Natural killer cell (primary cell): Measurements from ENCODE around the gene CD14. TPM values are rescaled to one million over a fixed set of nuclear protein-coding genes. Genes with fewer than 3 reads are reported as not detected.
A peak's percentile ranks its signal among the peaks of the same experiment; 100 is the strongest.

Experiments used
- ATAC-seq, 3 donors: fragments of 150-1000 bp in 2 of 3; fragments of 200-7000 bp in 1 of 3; cut with Tn5 transposase; 1 replicate in 1 of 3; 2 replicates in 2 of 3; pipeline ENCODE4 v1.10.0; 2021; ENCODE audit warnings: mild to moderate bottlenecking in 2 of 3, moderate library complexity in 2 of 3
- DNase-seq, 2 donors: peaks; one replicate each; pipeline versions ENCODE4 v3.0.0 to v3.0.0-alpha.2; 2013 to 2021; ENCODE audit warnings: mixed read lengths in 1 of 2
- H3K27ac ChIP-seq: one replicate; pipeline ENCODE4 v1.5.1; 2013; ENCODE audit warnings: mild to moderate bottlenecking, low read length
- H3K27me3 ChIP-seq: one replicate; pipeline ENCODE4 v1.6.1; 2013; ENCODE audit warnings: low read length; ENCODE audit not compliant: control insufficient read depth, insufficient read depth
- H3K36me3 ChIP-seq: one replicate; pipeline ENCODE4 v1.6.1; 2013; ENCODE audit warnings: low read length; ENCODE audit not compliant: control insufficient read depth, insufficient read depth
- H3K4me1 ChIP-seq: one replicate; pipeline ENCODE4 v1.6.1; 2013; ENCODE audit warnings: low read length; ENCODE audit not compliant: control insufficient read depth, insufficient read depth
- H3K4me3 ChIP-seq: one replicate; pipeline ENCODE4 v1.5.1; 2013; ENCODE audit warnings: low read length
- H3K9me3 ChIP-seq: one replicate; pipeline ENCODE4 v1.6.1; 2013; ENCODE audit warnings: low read length; ENCODE audit not compliant: control insufficient read depth, insufficient read depth
- H3K27ac Mint-ChIP-seq, 2 donors: one replicate each; pipeline ENCODE4 v1.8.0; 2022; ENCODE audit warnings: mild to moderate bottlenecking in 2 of 2, mixed read lengths in 2 of 2, moderate library complexity in 1 of 2
- H3K27me3 Mint-ChIP-seq, 2 donors: one replicate each; pipeline ENCODE4 v1.8.0; 2022; ENCODE audit warnings: low read depth in 2 of 2, mixed read lengths in 2 of 2
- H3K36me3 Mint-ChIP-seq: one replicate; pipeline ENCODE4 v1.8.0; 2022; ENCODE audit warnings: mixed read lengths
- H3K4me1 Mint-ChIP-seq, 2 donors: one replicate each; pipeline ENCODE4 v1.8.0; 2022; ENCODE audit warnings: mixed read lengths in 2 of 2
- H3K4me3 Mint-ChIP-seq: one replicate; pipeline ENCODE4 v1.8.0; 2022; ENCODE audit warnings: mild to moderate bottlenecking, moderate library complexity, mixed read lengths
- H3K9me3 Mint-ChIP-seq, 2 donors: one replicate each; pipeline ENCODE4 v1.8.0; 2022; ENCODE audit warnings: mixed read lengths in 2 of 2
- WGBS: methylation state at CpG from one replicate; pipeline ENCODE4 v1.1.7; 2013; ENCODE audit warnings: missing lambda C conversion rate; ENCODE audit not compliant: insufficient coverage; 5-methylcytosine and 5-hydroxymethylcytosine counted together
- intact Hi-C: fragments of 100-400 bp; cut with micrococcal nuclease; formaldehyde crosslinking; loops from one replicate; pipeline ENCODE4 v1.14.2; 2022
- total RNA-seq, 4 donors: library from RNA; stranded (reverse); fragments of 120-200 nt in 1 of 4; gene quantifications; one replicate each; pipeline versions ENCODE4 v1.2.3 to v1.2.4, GENCODE V29; 2013 to 2022
- TF ChIP-seq, protein P1 (sequence below): fragments of 200-600 bp; IDR thresholded peaks from one replicate; pipeline ENCODE4 v1.8.0; 2022; ENCODE audit warnings: antibody characterized with exemption

The CD14 gene
- total RNA-seq, 3 donors from 2014 or later (not counting 1 experiment from before 2014, with no cell fraction given) = 1.4 to 15.9 (median 7.0) TPM

DNA sequence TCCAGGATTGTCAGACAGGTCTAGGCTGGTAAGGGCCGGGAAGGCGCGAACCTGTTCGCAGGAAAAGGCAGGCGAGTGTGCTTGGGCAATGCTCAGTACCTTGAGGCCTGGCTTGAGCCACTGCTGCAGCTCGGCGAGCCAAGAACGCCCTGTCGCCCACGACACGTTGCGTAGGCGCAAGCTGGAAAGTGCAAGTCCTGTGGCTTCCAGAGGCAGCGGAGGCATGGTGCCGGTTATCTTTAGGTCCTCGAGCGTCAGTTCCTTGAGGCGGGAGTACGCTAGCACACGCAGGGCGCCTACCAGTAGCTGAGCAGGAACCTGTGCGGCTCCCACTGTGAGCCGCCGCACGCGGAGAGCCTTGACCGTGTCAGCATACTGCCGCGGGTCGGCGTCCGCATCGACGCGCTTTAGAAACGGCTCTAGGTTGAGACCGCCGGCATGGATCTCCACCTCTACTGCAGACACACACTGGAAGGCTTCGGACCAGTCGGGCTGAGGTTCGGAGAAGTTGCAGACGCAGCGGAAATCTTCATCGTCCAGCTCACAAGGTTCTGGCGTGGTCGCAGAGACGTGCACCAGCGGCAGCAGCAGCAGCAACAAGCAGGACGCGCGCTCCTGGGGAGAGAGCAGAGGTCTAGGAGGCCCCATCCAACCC, 482 bp downstream of the CD14 start:
- WGBS = 2% methylated on average over 51 of the region's 51 CpGs
- H3K9me3 Mint-ChIP-seq = no peaks in the 10 kb centered on the region

DNA sequence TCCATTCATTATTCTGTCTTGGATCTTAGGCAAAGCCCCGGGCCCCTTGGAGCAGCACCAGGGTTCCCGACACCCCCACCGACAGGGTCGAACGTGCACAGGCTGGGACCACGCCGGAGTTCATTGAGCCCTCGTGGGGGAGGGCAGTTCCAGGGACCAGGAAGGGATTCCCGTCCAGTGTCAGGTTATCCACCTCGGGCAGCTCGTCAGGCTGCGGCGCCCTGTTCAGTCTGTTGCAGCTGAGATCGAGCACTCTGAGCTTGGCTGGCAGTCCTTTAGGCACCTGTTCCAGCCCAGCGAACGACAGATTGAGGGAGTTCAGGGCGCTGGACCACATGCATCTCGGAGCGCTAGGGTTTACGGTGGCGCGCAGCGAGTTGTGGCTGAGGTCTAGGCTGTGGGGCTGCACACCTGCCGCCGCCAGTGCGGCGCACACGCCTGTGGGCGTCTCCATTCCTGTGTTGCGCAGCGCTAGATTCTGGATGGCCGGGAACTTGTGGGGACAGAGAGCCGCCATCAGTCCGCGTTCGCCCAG, 1.1 kb downstream of the CD14 start:
- H3K4me1 ChIP-seq = peaks cover 18% of the 10 kb centered on the region
- ATAC-seq (peak; percentile 25 to 49 (median 39)), DNase-seq (peak in 1 of 2 donors; percentile 66)
- H3K9me3 Mint-ChIP-seq = no peaks in the 10 kb centered on the region
- H3K9me3 ChIP-seq = no peaks in the 10 kb centered on the region
- H3K4me1 Mint-ChIP-seq = peaks cover 14 to 26% of the 10 kb centered on the region in 2 donors
- H3K27ac ChIP-seq = peak overlapping the region; percentile 11
- no peaks in the 10 kb centered on the region for H3K36me3 Mint-ChIP-seq
- peak overlapping the region in 1 of 2 donors; percentile 72 for H3K27ac Mint-ChIP-seq
- 18% methylated on average over 36 of the region's 36 CpGs for WGBS
- peak overlapping the region; percentile 61 for H3K4me3 ChIP-seq
- intact Hi-C loops = no loop called here
- peaks cover 4% of the 10 kb centered on the region for H3K27me3 ChIP-seq
- peak overlapping the region; percentile 91 for H3K4me3 Mint-ChIP-seq
- TF ChIP-seq, protein P1, sequence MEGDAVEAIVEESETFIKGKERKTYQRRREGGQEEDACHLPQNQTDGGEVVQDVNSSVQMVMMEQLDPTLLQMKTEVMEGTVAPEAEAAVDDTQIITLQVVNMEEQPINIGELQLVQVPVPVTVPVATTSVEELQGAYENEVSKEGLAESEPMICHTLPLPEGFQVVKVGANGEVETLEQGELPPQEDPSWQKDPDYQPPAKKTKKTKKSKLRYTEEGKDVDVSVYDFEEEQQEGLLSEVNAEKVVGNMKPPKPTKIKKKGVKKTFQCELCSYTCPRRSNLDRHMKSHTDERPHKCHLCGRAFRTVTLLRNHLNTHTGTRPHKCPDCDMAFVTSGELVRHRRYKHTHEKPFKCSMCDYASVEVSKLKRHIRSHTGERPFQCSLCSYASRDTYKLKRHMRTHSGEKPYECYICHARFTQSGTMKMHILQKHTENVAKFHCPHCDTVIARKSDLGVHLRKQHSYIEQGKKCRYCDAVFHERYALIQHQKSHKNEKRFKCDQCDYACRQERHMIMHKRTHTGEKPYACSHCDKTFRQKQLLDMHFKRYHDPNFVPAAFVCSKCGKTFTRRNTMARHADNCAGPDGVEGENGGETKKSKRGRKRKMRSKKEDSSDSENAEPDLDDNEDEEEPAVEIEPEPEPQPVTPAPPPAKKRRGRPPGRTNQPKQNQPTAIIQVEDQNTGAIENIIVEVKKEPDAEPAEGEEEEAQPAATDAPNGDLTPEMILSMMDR = no peak
- no peaks in the 10 kb centered on the region for H3K36me3 ChIP-seq
- peaks cover 13 to 26% of the 10 kb centered on the region in 2 donors for H3K27me3 Mint-ChIP-seq

More for the DNA sequence above, 482 bp downstream of the CD14 start:
- DNase-seq (peak in 1 of 2 donors; percentile 75), ATAC-seq (peak; percentile 74 to 85 (median 78))
- Mint-ChIP-seq H3K27ac (peak overlapping the region in 1 of 2 donors; percentile 72), H3K4me1 (peaks cover 14 to 26% of the 10 kb centered on the region in 2 donors), H3K27me3 (peaks cover 11 to 20% of the 10 kb centered on the region in 2 donors), H3K4me3 (peak overlapping the region; percentile 91), H3K36me3 (no peaks in the 10 kb centered on the region)
- TF ChIP-seq, protein P1 = no peak
- intact Hi-C loops = no loop called here
- peaks cover 4% of the 10 kb centered on the region for H3K27me3 ChIP-seq
- H3K9me3 ChIP-seq = no peaks in the 10 kb centered on the region
- H3K4me1 ChIP-seq = peaks cover 18% of the 10 kb centered on the region
- H3K4me3 ChIP-seq = peak overlapping the region; percentile 61
- H3K36me3 ChIP-seq = no peaks in the 10 kb centered on the region
- H3K27ac ChIP-seq = peak overlapping the region; percentile 41

DNA sequence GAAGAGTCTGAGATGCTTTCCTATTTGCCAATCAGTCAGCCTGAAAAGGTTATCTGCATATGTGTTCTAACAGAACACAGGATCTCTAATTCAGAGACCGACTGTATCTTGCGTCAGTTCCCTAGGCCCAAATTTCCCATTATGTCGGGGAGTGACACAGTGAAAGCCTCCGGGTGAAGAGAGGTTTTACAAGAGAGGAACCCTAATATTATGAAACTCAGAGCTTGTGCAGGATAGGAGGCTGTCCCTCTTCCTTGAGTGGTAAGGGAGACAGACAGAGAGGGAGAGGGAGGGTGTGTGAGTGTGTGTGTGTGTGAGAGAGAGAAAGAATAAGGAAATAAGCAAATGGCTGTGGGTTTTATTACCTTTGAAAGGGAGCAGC, 1.9 kb downstream of the CD14 start:
- Histone ChIP-seq H3K4me3 (peak overlapping the region; percentile 61), H3K36me3 (no peaks in the 10 kb centered on the region), H3K27me3 (peaks cover 4% of the 10 kb centered on the region), H3K9me3 (no peaks in the 10 kb centered on the region), H3K27ac (no peak overlapping the region), H3K4me1 (peaks cover 18% of the 10 kb centered on the region)
- DNase-seq (no peak), ATAC-seq (peak in 1 of 3 donors; percentile 12)
- TF ChIP-seq, protein P1 = no peak
- intact Hi-C loops = no loop called here
- Mint-ChIP-seq H3K27me3 (peaks cover 15 to 30% of the 10 kb centered on the region in 2 donors), H3K36me3 (no peaks in the 10 kb centered on the region), H3K9me3 (no peaks in the 10 kb centered on the region), H3K27ac (no peak overlapping the region), H3K4me3 (peak overlapping the region; percentile 69), H3K4me1 (peaks cover 14 to 26% of the 10 kb centered on the region in 2 donors)
- WGBS = 96% methylated on average over 4 of the region's 4 CpGs
